GM12878 (cell line): Measurements from ENCODE around the gene EPN1. TPM values are rescaled to one million over a fixed set of nuclear protein-coding genes. Genes with fewer than 3 reads are reported as not detected.

ENCODE experiments used
- BMI1 ChIP-seq: fragments of 450-650 bp; IDR thresholded peaks from 2 replicates; pipeline ENCODE4 v1.6.1; 2016; ENCODE audit warnings: mild to moderate bottlenecking, moderate library complexity, borderline replicate concordance
- IRF4 ChIP-seq: IDR thresholded peaks from 2 replicates; pipeline ENCODE4 v1.6.1; 2011; ENCODE audit warnings: low read depth, low read length
- NFYB ChIP-seq: IDR thresholded peaks from 2 replicates; pipeline ENCODE4 v1.6.1; 2011; ENCODE audit warnings: low read depth, mild to moderate bottlenecking, low read length, improper control_type of control experiment, moderate library complexity; ENCODE audit not compliant: insufficient read depth
- NRF1 ChIP-seq: conservative IDR thresholded peaks from 2 replicates; pipeline ENCODE4 v1.6.1; 2011; ENCODE audit warnings: mild to moderate bottlenecking, low read depth, low read length, improper control_type of control experiment
- SMARCA5 ChIP-seq: fragments of 450-650 bp; IDR thresholded peaks from 2 replicates; pipeline ENCODE4 v1.6.1; 2017; ENCODE audit warnings: mild to moderate bottlenecking
- SRF ChIP-seq, 2 experiments: IDR thresholded peaks; 2 replicates each; pipeline ENCODE4 v1.6.1; 2011; ENCODE audit warnings: low read depth in 2 of 2, low read length in 2 of 2, mild to moderate bottlenecking in 1 of 2, moderate library complexity in 1 of 2
- SUPT20H ChIP-seq: IDR thresholded peaks from 2 replicates; pipeline ENCODE4 v1.6.1; 2011; ENCODE audit warnings: low read depth, mild to moderate bottlenecking, low read length, moderate library complexity, borderline replicate concordance; ENCODE audit not compliant: control insufficient read depth
- SUZ12 ChIP-seq: fragments of 200-600 bp; sonication (generic); IDR thresholded peaks from one replicate; pipeline ENCODE4 v1.6.1; 2018; ENCODE audit warnings: antibody characterized with exemption, mild to moderate bottlenecking; ENCODE audit not compliant: unreplicated experiment
- TCF7 ChIP-seq: IDR thresholded peaks from 2 replicates; pipeline ENCODE4 v1.6.1; 2014; ENCODE audit warnings: antibody characterized with exemption, borderline replicate concordance
- polyA plus RNA-seq, 11 experiments: library from polyadenylated mRNA; depleted of rRNA in 4 of 11; unstranded in 6 of 11; stranded (reverse) in 5 of 11; fragments of >200 nt; fragmentation: Nextera tagmentation in 4 of 11; fragmentation: Illumina TruSeq in 1 of 11; extraction: Ambion mirVana in 4 of 11; extraction: Trizol in 1 of 11; gene quantifications; 1 replicate in 1 of 11; 2 replicates in 10 of 11; pipeline versions ENCODE4 v1.2.1 to v1.2.3, GENCODE V29; 2011 to 2016; ENCODE audit warnings: inconsistent platforms in 2 of 11, missing spikeins in 2 of 11, low read depth in 1 of 11
- total RNA-seq, 4 experiments: library from RNA; depleted of rRNA in 3 of 4; stranded (reverse); fragments of >200 nt in 3 of 4; fragmentation: Illumina TruSeq in 1 of 4; extraction: Trizol in 1 of 4; gene quantifications; 2 replicates each; pipeline versions ENCODE4 v1.2.1 to v1.2.3, GENCODE V29; 2013 to 2021
- TF ChIP-seq, protein P1 (sequence below): fragments of 450-650 bp; IDR thresholded peaks from 2 replicates; pipeline ENCODE4 v1.6.1; 2017; ENCODE audit warnings: mild to moderate bottlenecking, moderate library complexity
- TF ChIP-seq, protein P2 (sequence below): IDR thresholded peaks from 2 replicates; pipeline ENCODE4 v1.6.1; 2011; ENCODE audit warnings: borderline replicate concordance, low read depth, mild to moderate bottlenecking, moderate library complexity, mixed read lengths, low read length; ENCODE audit not compliant: insufficient read depth; ENCODE audit errors: extremely low read length
- TF ChIP-seq, protein P3 (sequence below): IDR thresholded peaks from 2 replicates; pipeline ENCODE4 v1.6.1; 2012; ENCODE audit warnings: mild to moderate bottlenecking, low read depth, low read length
- TF ChIP-seq, protein P4 (sequence below): IDR thresholded peaks from 2 replicates; pipeline ENCODE4 v1.6.1; 2011; ENCODE audit warnings: borderline replicate concordance, low read depth, mild to moderate bottlenecking, moderate library complexity, low read length; ENCODE audit not compliant: insufficient read depth, poor library complexity, severe bottlenecking
- TF ChIP-seq, protein P5 (sequence below): fragments of 450-650 bp; IDR thresholded peaks from 2 replicates; pipeline ENCODE4 v1.6.1; 2016; ENCODE audit warnings: mild to moderate bottlenecking
- TF ChIP-seq, protein P6 (sequence below): IDR thresholded peaks from 2 replicates; pipeline ENCODE4 v1.6.1; 2011; ENCODE audit warnings: low read depth, low read length, improper control_type of control experiment, borderline replicate concordance

The EPN1 gene
- total and polyA plus RNA-seq, 10 of the 15 experiments (the other 5 are each of a cell fraction or from before 2014, with no cell fraction given), result 0.11 to 88.5 (median 10.6) TPM

DNA sequence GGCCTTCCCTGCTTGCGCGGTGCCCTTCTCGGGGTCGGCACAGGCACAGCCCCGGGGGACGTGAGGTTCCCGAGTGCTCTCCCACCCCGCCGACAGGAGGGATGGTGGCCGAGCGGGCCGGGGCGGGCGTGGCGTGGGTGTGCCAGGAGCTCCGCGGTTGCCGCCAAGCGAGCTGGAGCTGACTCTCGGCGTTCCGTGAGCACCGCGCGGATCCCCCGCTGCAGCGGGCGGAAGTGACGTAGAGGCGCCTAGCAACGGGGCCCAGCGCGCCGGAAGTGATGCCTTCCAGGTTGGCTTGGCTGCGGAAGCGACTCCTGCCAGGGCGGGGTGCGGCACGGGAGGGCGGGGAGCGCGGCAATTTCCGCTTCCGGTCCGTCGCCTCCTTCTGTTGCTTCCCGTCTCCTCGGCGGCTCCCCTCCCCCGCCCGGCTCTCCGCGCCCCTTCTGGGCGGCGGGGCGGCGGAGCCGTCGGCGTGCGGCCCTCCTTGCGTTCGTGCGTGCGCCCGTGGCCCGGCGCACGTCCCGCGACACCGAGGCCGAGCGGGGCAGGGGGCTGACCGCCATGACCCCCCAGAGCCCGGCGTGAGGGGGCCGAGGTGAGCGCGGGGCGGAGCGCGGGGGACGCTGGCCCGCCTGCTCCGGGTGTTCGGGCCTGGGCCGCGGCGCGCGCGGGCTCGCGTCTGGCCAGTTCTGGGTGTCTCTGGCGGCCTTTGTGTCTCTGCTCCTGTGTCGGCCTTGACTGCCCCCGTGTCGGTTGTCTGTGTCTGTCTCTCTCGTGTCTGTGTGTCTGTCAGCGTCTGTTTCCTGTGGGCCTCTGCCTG is at the start of gene EPN1 (continued):
- TF ChIP-seq, protein P1, sequence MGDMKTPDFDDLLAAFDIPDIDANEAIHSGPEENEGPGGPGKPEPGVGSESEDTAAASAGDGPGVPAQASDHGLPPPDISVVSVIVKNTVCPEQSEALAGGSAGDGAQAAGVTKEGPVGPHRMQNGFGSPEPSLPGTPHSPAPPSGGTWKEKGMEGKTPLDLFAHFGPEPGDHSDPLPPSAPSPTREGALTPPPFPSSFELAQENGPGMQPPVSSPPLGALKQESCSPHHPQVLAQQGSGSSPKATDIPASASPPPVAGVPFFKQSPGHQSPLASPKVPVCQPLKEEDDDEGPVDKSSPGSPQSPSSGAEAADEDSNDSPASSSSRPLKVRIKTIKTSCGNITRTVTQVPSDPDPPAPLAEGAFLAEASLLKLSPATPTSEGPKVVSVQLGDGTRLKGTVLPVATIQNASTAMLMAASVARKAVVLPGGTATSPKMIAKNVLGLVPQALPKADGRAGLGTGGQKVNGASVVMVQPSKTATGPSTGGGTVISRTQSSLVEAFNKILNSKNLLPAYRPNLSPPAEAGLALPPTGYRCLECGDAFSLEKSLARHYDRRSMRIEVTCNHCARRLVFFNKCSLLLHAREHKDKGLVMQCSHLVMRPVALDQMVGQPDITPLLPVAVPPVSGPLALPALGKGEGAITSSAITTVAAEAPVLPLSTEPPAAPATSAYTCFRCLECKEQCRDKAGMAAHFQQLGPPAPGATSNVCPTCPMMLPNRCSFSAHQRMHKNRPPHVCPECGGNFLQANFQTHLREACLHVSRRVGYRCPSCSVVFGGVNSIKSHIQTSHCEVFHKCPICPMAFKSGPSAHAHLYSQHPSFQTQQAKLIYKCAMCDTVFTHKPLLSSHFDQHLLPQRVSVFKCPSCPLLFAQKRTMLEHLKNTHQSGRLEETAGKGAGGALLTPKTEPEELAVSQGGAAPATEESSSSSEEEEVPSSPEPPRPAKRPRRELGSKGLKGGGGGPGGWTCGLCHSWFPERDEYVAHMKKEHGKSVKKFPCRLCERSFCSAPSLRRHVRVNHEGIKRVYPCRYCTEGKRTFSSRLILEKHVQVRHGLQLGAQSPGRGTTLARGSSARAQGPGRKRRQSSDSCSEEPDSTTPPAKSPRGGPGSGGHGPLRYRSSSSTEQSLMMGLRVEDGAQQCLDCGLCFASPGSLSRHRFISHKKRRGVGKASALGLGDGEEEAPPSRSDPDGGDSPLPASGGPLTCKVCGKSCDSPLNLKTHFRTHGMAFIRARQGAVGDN, result peak; percentile 79
- TF ChIP-seq BMI1 (peak; percentile 79; the same call in 1 of the 2 replicates), SUPT20H (no peak), SRF (IDR thresholded peaks at IDR 0.05; ENCODE audit: low read depth in 2 of 2, low read length in 2 of 2) (peak; percentile 53 to 72; a peak in 3 of 4 replicates), TCF7 (no peak), NRF1 (no peak), NFYB (no peak), IRF4 (no peak), SUZ12 (no peak), SMARCA5 (peak; percentile 76; the same call in 1 of the 2 replicates)
- TF ChIP-seq, protein P2, sequence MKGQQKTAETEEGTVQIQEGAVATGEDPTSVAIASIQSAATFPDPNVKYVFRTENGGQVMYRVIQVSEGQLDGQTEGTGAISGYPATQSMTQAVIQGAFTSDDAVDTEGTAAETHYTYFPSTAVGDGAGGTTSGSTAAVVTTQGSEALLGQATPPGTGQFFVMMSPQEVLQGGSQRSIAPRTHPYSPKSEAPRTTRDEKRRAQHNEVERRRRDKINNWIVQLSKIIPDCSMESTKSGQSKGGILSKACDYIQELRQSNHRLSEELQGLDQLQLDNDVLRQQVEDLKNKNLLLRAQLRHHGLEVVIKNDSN, result no peak
- TF ChIP-seq, protein P3, sequence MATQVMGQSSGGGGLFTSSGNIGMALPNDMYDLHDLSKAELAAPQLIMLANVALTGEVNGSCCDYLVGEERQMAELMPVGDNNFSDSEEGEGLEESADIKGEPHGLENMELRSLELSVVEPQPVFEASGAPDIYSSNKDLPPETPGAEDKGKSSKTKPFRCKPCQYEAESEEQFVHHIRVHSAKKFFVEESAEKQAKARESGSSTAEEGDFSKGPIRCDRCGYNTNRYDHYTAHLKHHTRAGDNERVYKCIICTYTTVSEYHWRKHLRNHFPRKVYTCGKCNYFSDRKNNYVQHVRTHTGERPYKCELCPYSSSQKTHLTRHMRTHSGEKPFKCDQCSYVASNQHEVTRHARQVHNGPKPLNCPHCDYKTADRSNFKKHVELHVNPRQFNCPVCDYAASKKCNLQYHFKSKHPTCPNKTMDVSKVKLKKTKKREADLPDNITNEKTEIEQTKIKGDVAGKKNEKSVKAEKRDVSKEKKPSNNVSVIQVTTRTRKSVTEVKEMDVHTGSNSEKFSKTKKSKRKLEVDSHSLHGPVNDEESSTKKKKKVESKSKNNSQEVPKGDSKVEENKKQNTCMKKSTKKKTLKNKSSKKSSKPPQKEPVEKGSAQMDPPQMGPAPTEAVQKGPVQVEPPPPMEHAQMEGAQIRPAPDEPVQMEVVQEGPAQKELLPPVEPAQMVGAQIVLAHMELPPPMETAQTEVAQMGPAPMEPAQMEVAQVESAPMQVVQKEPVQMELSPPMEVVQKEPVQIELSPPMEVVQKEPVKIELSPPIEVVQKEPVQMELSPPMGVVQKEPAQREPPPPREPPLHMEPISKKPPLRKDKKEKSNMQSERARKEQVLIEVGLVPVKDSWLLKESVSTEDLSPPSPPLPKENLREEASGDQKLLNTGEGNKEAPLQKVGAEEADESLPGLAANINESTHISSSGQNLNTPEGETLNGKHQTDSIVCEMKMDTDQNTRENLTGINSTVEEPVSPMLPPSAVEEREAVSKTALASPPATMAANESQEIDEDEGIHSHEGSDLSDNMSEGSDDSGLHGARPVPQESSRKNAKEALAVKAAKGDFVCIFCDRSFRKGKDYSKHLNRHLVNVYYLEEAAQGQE, result no peak
- TF ChIP-seq, protein P4, sequence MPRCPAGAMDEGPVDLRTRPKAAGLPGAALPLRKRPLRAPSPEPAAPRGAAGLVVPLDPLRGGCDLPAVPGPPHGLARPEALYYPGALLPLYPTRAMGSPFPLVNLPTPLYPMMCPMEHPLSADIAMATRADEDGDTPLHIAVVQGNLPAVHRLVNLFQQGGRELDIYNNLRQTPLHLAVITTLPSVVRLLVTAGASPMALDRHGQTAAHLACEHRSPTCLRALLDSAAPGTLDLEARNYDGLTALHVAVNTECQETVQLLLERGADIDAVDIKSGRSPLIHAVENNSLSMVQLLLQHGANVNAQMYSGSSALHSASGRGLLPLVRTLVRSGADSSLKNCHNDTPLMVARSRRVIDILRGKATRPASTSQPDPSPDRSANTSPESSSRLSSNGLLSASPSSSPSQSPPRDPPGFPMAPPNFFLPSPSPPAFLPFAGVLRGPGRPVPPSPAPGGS, result peak; percentile 86
- TF ChIP-seq, protein P5, sequence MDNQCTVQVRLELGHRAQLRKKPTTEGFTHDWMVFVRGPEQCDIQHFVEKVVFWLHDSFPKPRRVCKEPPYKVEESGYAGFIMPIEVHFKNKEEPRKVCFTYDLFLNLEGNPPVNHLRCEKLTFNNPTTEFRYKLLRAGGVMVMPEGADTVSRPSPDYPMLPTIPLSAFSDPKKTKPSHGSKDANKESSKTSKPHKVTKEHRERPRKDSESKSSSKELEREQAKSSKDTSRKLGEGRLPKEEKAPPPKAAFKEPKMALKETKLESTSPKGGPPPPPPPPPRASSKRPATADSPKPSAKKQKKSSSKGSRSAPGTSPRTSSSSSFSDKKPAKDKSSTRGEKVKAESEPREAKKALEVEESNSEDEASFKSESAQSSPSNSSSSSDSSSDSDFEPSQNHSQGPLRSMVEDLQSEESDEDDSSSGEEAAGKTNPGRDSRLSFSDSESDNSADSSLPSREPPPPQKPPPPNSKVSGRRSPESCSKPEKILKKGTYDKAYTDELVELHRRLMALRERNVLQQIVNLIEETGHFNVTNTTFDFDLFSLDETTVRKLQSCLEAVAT, result no peak
- TF ChIP-seq, protein P6, sequence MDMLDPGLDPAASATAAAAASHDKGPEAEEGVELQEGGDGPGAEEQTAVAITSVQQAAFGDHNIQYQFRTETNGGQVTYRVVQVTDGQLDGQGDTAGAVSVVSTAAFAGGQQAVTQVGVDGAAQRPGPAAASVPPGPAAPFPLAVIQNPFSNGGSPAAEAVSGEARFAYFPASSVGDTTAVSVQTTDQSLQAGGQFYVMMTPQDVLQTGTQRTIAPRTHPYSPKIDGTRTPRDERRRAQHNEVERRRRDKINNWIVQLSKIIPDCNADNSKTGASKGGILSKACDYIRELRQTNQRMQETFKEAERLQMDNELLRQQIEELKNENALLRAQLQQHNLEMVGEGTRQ, result no peak
